SK-N-SH (cell line): ENCODE data around the gene PILRB.

Experiments
- ELF1 ChIP-seq: IDR thresholded peaks from 2 replicates; pipeline ENCODE4 v1.4.0; 2012
- GABPA ChIP-seq: IDR thresholded peaks from 2 replicates; pipeline ENCODE4 v1.4.0; 2012; ENCODE audit warnings: low read depth, mild to moderate bottlenecking
- MEF2A ChIP-seq: IDR thresholded peaks from 2 replicates; pipeline ENCODE4 v1.4.0; 2012; ENCODE audit warnings: low read depth, borderline replicate concordance
- NRF1 ChIP-seq: IDR thresholded peaks from 2 replicates; pipeline ENCODE4 v1.6.1; 2012; ENCODE audit warnings: low read depth, mild to moderate bottlenecking, low read length
- POLR2AphosphoS5 ChIP-seq: IDR thresholded peaks from 2 replicates; pipeline ENCODE4 v1.6.1; 2012; ENCODE audit warnings: low read depth, low read length
- RFX5 ChIP-seq: IDR thresholded peaks from 2 replicates; pipeline ENCODE4 v1.6.1; 2012; ENCODE audit warnings: mild to moderate bottlenecking, improper control_type of control experiment, low read length
- SIN3A ChIP-seq: IDR thresholded peaks from 2 replicates; pipeline ENCODE4 v1.6.1; 2012; ENCODE audit warnings: low read depth, mild to moderate bottlenecking, low read length, moderate library complexity, borderline replicate concordance
- SMC3 ChIP-seq: IDR thresholded peaks from 2 replicates; pipeline ENCODE4 v1.6.1; 2012; ENCODE audit warnings: low read depth, low read length, improper control_type of control experiment
- TAF1 ChIP-seq: IDR thresholded peaks from 2 replicates; pipeline ENCODE4 v1.6.1; 2012; ENCODE audit warnings: low read depth, mild to moderate bottlenecking, low read length, moderate library complexity, borderline replicate concordance
- TCF12 ChIP-seq: IDR thresholded peaks from 2 replicates; pipeline ENCODE4 v1.4.0; 2012
- TF ChIP-seq, protein P1 (sequence below): fragments of 200-600 bp; sonication (generic); IDR thresholded peaks from 2 replicates; pipeline ENCODE4 v1.6.1; 2017; ENCODE audit warnings: antibody characterized with exemption, mild to moderate bottlenecking, moderate library complexity
- TF ChIP-seq, protein P2 (sequence below): IDR thresholded peaks from 2 replicates; pipeline ENCODE4 v1.4.0; 2012; ENCODE audit warnings: low read depth
- TF ChIP-seq, protein P3 (sequence below): IDR thresholded peaks from 2 replicates; pipeline ENCODE4 v1.6.1; 2012; ENCODE audit warnings: mild to moderate bottlenecking, low read depth, low read length, moderate library complexity

DNA sequence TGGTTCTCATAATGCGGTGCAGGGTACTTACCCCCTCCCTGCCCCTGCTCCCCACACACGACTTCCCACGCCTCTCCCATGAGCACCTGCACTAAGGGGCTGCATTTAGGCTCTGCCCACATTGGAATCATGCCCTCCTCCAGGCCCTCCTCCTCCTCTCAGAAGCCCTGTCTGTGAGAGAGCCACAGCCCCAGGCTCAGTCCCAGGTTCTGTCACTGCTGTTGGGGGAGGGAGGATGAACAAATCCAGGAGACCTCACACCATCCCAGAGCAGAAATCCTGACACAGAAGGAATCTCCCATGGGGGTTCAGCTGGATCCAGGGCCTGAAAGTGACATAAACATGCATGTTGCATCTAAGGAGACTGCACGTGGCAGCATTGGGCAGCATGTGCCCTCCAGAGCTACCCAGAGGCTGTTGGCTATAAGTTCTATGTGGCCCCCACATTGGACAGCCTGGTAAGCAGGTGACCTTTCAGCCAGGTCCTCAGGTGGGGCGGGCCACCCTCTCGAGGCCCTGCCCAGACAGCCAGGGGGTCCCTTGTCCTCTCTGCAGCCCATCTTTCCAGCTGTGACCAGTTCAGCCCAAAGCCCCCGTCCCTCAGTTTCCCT, 13.7 kb downstream of the PILRB start:
- TF ChIP-seq, protein P1, sequence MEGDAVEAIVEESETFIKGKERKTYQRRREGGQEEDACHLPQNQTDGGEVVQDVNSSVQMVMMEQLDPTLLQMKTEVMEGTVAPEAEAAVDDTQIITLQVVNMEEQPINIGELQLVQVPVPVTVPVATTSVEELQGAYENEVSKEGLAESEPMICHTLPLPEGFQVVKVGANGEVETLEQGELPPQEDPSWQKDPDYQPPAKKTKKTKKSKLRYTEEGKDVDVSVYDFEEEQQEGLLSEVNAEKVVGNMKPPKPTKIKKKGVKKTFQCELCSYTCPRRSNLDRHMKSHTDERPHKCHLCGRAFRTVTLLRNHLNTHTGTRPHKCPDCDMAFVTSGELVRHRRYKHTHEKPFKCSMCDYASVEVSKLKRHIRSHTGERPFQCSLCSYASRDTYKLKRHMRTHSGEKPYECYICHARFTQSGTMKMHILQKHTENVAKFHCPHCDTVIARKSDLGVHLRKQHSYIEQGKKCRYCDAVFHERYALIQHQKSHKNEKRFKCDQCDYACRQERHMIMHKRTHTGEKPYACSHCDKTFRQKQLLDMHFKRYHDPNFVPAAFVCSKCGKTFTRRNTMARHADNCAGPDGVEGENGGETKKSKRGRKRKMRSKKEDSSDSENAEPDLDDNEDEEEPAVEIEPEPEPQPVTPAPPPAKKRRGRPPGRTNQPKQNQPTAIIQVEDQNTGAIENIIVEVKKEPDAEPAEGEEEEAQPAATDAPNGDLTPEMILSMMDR, result no peak
- TF ChIP-seq, protein P2, sequence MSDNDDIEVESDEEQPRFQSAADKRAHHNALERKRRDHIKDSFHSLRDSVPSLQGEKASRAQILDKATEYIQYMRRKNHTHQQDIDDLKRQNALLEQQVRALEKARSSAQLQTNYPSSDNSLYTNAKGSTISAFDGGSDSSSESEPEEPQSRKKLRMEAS, result no peak
- TF ChIP-seq GABPA (no peak), POLR2AphosphoS5 (no peak), SMC3 (no peak), ELF1 (no peak), TAF1 (no peak), RFX5 (no peak), TCF12 (no peak), NRF1 (no peak), MEF2A (no peak), SIN3A (no peak)
- TF ChIP-seq, protein P3, sequence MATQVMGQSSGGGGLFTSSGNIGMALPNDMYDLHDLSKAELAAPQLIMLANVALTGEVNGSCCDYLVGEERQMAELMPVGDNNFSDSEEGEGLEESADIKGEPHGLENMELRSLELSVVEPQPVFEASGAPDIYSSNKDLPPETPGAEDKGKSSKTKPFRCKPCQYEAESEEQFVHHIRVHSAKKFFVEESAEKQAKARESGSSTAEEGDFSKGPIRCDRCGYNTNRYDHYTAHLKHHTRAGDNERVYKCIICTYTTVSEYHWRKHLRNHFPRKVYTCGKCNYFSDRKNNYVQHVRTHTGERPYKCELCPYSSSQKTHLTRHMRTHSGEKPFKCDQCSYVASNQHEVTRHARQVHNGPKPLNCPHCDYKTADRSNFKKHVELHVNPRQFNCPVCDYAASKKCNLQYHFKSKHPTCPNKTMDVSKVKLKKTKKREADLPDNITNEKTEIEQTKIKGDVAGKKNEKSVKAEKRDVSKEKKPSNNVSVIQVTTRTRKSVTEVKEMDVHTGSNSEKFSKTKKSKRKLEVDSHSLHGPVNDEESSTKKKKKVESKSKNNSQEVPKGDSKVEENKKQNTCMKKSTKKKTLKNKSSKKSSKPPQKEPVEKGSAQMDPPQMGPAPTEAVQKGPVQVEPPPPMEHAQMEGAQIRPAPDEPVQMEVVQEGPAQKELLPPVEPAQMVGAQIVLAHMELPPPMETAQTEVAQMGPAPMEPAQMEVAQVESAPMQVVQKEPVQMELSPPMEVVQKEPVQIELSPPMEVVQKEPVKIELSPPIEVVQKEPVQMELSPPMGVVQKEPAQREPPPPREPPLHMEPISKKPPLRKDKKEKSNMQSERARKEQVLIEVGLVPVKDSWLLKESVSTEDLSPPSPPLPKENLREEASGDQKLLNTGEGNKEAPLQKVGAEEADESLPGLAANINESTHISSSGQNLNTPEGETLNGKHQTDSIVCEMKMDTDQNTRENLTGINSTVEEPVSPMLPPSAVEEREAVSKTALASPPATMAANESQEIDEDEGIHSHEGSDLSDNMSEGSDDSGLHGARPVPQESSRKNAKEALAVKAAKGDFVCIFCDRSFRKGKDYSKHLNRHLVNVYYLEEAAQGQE, result no peak
